Prostate gland (tissue), 2 donors: ENCODE measurements around the gene SMIM14. TPM values are rescaled to one million over a fixed set of nuclear protein-coding genes. Genes with fewer than 3 reads are reported as not detected.

Experiments used
- DNase-seq: peaks from one replicate; pipeline ENCODE4 v3.0.0-alpha.2; 2019; ENCODE audit warnings: low spot score
- H3K27ac ChIP-seq, 2 donors: fragments of 200-600 bp; sonication (generic); 2 replicates each; pipeline ENCODE4 v1.5.1; 2017 to 2019
- H3K27me3 ChIP-seq: fragments of 200-600 bp; sonication (generic); replicated peaks from 2 replicates; pipeline ENCODE4 v1.5.1; 2019; ENCODE audit not compliant: insufficient read depth
- H3K36me3 ChIP-seq, 2 donors: fragments of 200-600 bp; sonication (generic); 1 replicate in 1 of 2; 2 replicates in 1 of 2; pipeline versions ENCODE4 v1.5.1 to v1.8.1; 2017 to 2019
- H3K4me1 ChIP-seq: fragments of 200-600 bp; sonication (generic); replicated peaks from 2 replicates; pipeline ENCODE4 v1.5.1; 2019
- H3K4me3 ChIP-seq, 2 donors: fragments of 200-600 bp; sonication (generic); 2 replicates each; pipeline ENCODE4 v1.5.1; 2017 to 2019
- H3K9me3 ChIP-seq: fragments of 200-600 bp; sonication (generic); 2 replicates; pipeline ENCODE4 v1.5.1; 2017
- CTCF ChIP-seq, 4 experiments: fragments of 200-600 bp in 2 of 4; fragments of 450-650 bp in 2 of 4; sonication (generic) in 2 of 4; IDR thresholded peaks; 1 replicate in 3 of 4; 2 replicates in 1 of 4; pipeline ENCODE4 v1.5.1; 2016 to 2019; ENCODE audit warnings: antibody characterized with exemption in 4 of 4, mild to moderate bottlenecking in 2 of 4, moderate library complexity in 2 of 4
- POLR2A ChIP-seq: fragments of 450-650 bp; IDR thresholded peaks from one replicate; pipeline ENCODE4 v1.6.1; 2016; ENCODE audit warnings: antibody characterized with exemption, mild to moderate bottlenecking
- POLR2AphosphoS5 ChIP-seq: sonication (generic); formaldehyde crosslinking; IDR thresholded peaks from one replicate; pipeline ENCODE4 v1.6.1; 2017; ENCODE audit warnings: antibody characterized with exemption
- WGBS: methylation state at CpG from one replicate; pipeline ENCODE4 v1.1.5; 2018; 5-methylcytosine and 5-hydroxymethylcytosine counted together
- intact Hi-C: fragments of 100-400 bp; cut with DNase I; formaldehyde crosslinking; loops from one replicate; pipeline ENCODE4 v1.14.2; 2022
- total RNA-seq, 2 donors: library from RNA; depleted of rRNA; stranded (reverse); fragments of >200 nt; gene quantifications; one replicate each; pipeline ENCODE4 v1.1.0, GENCODE V29; 2016

SMIM14 gene
- total RNA-seq, 2 donors from 2014 or later, result 36.1 to 101 TPM

DNA sequence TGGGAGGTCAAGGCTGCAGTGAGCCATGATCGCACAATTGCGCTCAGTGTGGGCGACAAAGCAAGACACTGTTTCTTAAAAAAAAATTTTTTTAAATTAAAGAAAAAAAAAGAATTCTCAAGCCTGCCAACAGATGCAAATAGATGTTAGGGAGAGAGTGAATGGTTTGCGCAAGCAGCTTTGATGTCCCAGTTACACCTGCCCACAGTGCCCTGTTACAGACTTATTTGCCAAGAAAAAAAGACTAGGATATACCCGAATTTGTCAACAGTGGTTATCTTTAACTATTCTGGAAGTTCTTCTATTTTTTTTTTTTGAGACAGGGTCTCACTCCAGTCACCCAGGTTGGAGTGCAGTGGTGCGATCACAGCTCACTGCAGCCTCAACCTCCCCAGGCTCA lies 67.2 kb downstream of the SMIM14 start:
- DNase-seq, result no peak
- no peaks in the 10 kb centered on the region for H3K27me3 ChIP-seq
- H3K4me3 ChIP-seq, result no peak overlapping the region
- TF ChIP-seq POLR2A (no peak), CTCF (IDR thresholded peaks at IDR 0.05) (no peak), POLR2AphosphoS5 (no peak)
- no peaks in the 10 kb centered on the region for H3K9me3 ChIP-seq
- intact Hi-C loops, result no loop called here
- WGBS, result 87% methylated on average over 6 of the region's 6 CpGs
- H3K4me1 ChIP-seq, result no peaks in the 10 kb centered on the region
- H3K36me3 ChIP-seq, result no peaks in the 10 kb centered on the region
- H3K27ac ChIP-seq, result no peak overlapping the region

GRCh38 chr4:39571054-39571453 lies 67.6 kb downstream of the SMIM14 start:
- DNase-seq, result no peak
- Histone ChIP-seq H3K9me3 (no peaks in the 10 kb centered on the region), H3K4me1 (no peaks in the 10 kb centered on the region), H3K27ac (no peak overlapping the region), H3K4me3 (no peak overlapping the region), H3K36me3 (no peaks in the 10 kb centered on the region), H3K27me3 (no peaks in the 10 kb centered on the region)
- WGBS, result 98% methylated on average over 4 of the region's 4 CpGs
- no peak for TF ChIP-seq CTCF (IDR thresholded peaks at IDR 0.05)
- no peak for TF ChIP-seq POLR2AphosphoS5
- no peak for TF ChIP-seq POLR2A
- intact Hi-C loops, result no loop called here

DNA sequence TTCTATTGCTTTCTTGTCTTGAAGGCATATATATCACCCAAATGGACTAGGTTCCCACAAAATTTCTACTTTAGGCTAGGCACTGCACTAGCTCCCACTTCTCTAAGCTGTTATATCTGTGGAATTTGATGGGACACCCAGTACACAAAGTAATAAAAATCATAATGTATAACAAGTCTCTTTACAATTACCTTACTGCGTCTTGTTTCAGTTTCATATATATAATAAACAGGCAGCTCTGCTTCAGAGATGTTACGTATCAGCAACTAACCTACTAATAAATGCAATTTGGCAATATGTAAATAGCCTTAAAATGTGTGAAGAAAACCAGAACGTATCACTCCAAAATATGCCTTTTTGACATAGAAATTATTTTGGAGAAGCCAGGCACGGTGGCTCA lies 69.5 kb downstream of the SMIM14 start:
- intact Hi-C loops, result no loop called here
- WGBS, result 52% methylated on average over 4 of the region's 4 CpGs
- no peaks in the 10 kb centered on the region for H3K4me1 ChIP-seq

GRCh38 chr4:39568805-39569204 lies 69.9 kb downstream of the SMIM14 start:
- Histone ChIP-seq H3K27me3 (no peaks in the 10 kb centered on the region), H3K9me3 (no peaks in the 10 kb centered on the region), H3K27ac (peak overlapping the region; percentile 43 to 45), H3K36me3 (no peaks in the 10 kb centered on the region), H3K4me3 (no peak overlapping the region), H3K4me1 (no peaks in the 10 kb centered on the region)
- WGBS, result 51% methylated on average over 3 of the region's 3 CpGs
- peak; percentile 24 for DNase-seq
- no peak for TF ChIP-seq CTCF (IDR thresholded peaks at IDR 0.05)
- TF ChIP-seq POLR2AphosphoS5, result peak; percentile 46
- TF ChIP-seq POLR2A, result no peak
- intact Hi-C loops, result no loop called here

More for the DNA sequence above, 69.5 kb downstream of the SMIM14 start:
- Histone ChIP-seq H3K4me3 (no peak overlapping the region), H3K27ac (peak overlapping the region; percentile 38 to 45), H3K36me3 (no peaks in the 10 kb centered on the region), H3K9me3 (no peaks in the 10 kb centered on the region), H3K27me3 (no peaks in the 10 kb centered on the region)
- no peak for DNase-seq
- TF ChIP-seq CTCF (IDR thresholded peaks at IDR 0.05) (no peak), POLR2AphosphoS5 (no peak), POLR2A (no peak)

DNA sequence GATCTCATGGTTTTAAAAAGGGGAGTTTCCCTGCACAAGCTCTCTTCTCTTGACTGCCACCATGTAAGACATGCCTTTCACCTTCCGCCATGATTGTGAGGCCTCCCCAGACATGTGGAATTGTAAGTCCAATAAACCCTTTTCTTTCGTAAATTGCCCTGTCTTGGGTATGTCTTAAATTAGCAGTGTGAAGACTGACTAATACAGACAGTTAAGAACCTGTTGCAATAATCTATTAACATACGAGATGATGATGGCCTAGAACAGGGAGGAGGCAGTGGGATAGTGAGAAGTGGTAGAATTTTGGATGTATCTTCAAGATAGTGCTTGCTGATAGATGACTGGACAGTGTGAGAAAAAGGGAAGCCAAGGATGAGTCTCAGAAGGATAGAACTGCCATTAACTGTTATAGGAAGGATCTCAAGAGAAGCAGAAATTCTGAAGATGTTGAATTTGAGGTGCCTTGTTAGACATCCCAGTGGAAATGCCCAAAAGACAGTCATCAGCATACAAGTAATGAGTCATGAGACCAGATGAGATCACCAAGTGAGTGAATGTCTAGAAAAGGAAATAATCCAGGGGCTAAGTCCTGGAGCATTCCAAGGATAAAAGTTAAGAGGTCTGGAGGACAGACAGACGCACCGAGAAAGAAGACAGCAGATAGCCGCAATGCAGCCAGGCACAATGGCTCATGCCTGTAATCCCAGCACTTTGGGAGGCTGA lies 72.6 kb downstream of the SMIM14 start:
- Histone ChIP-seq H3K4me1 (no peaks in the 10 kb centered on the region), H3K9me3 (no peaks in the 10 kb centered on the region), H3K4me3 (no peak overlapping the region), H3K27ac (no peak overlapping the region), H3K27me3 (no peaks in the 10 kb centered on the region), H3K36me3 (no peaks in the 10 kb centered on the region)
- 92% methylated on average over 6 of the region's 6 CpGs for WGBS
- intact Hi-C loops, result no loop called here
- DNase-seq, result no peak
- TF ChIP-seq POLR2AphosphoS5, result no peak
- TF ChIP-seq POLR2A, result no peak
- no peak for TF ChIP-seq CTCF (IDR thresholded peaks at IDR 0.05)
